Activated T-cell treated with anti-CD3 and anti-CD28 coated beads for 4 hours (primary cell): Measurements from ENCODE around the gene DKK3.
A peak's percentile ranks its signal among the peaks of the same experiment; 100 is the strongest.
"Not testable (repeated sequence)": the region's sequence is repeated elsewhere in the genome, so short reads cannot be mapped to it uniquely, and the experiment has no call there.

Experiments used
- DNase-seq: peaks from one replicate; pipeline ENCODE4 v3.0.0-alpha.2; 2020

DKK3 gene

DNA sequence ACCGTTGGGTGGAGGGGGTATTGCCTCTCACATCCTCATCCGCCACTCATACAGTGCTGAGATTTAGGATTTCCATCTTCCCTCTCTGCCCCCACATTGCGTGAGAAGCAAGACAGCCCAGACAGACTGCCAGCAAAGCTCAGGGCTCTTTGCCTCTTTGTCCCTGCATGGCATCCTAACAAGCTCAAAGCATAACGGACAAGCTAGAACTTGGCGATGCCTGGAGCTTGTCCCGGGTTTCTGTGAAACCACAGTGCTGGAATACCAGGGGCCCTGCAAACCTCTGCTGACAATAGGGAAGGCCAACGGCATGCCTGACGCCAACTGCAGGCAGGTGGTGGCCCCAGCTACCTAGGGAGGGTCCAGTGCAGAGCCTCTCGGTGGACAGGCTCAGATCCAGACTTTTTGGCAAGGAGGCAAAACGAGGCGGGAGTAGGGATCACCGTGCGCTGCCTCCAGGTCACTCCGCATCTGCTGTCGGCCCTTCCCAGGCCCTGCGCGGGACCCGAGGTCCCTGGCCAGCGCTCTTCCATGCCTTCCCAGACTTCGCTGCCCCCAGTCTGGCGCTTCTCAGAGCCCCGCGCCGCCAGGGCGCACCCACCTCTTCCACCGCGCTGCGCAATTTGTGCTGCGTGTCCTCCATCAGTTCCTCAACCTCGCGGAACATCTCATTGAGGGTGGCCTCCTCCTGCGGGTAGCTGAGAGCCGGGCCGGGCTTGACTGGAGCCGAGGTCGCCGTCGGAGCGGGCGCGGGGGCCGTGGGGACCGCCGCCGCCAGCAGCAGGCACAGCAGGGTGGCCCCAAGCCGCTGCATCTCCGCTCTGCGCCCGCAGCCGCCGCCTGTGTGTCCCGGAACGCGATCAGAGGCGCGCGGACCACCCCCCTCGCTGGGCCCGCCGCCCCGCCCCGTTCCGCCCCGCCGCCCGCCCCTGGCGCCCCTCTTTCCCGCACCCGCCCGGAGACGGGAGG, at the start of gene DKK3:
DKK3 (minus strand) TSS at position 858 of the 969 bp plus-strand sequence; CDS start at position 814, 44 bp downstream.
- DNase-seq, result no peak

GRCh38 chr11:12057299-12057980, 49.0 kb upstream of the DKK3 start:
- no peak for DNase-seq

DNA sequence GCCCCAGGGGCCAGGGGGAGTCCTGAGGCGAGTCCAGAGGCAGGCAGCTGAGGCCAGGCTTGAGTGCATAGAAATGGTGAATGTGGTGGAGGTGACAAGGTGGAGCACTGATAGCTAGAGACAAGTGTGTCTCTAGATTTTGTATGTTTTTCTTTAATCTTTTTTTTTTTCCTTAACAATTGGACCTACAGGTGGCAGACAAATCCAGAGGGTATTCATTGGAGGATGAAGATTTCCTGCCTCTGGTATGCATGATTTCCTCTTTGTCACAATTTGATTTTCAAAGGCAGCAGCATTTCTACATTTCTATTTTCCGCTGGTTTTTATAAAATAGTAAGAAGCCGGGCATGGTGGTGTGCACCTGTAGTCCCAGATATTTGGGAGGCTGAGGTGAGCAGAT, 47.7 kb upstream of the DKK3 start:
- DNase-seq, result no peak

DNA sequence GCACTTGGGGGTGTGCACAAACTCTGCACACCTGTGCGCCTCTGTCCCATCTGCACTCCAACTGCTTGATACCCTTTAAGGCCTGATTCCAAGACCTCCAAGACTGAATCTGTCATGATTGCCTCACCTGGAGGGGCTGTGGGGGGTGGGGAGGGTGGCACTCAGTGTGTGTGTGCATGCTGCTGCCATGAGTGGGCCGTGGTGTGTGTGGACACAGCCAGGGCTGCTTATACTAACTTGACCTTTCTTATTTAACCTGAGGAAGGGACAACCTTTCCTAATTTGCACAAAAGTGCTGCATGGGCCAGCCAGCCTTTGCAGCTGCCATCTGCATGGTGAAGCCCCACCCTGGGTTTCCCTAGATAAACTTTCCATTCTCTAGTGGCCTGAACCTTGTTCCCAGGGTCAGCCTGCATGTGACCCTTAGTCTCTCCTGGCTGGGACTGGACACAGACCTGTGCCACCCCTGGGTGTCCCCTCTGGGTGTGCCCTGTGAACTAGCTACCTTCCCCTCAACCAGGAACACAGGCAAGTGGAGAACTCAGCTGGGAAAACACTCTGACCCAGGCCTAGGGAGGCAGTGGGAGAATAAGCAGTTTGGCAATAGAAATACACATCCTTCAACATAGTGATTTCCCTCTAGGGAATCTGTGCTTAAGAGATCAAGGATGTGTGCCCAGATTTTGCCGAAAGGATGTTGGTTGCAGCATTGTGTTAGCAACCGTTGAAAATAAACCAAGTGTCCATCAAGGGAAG, 45.4 kb upstream of the DKK3 start:
- DNase-seq, result no peak

GRCh38 chr11:12052676-12053605, 44.5 kb upstream of the DKK3 start:
- no peak for DNase-seq

DNA sequence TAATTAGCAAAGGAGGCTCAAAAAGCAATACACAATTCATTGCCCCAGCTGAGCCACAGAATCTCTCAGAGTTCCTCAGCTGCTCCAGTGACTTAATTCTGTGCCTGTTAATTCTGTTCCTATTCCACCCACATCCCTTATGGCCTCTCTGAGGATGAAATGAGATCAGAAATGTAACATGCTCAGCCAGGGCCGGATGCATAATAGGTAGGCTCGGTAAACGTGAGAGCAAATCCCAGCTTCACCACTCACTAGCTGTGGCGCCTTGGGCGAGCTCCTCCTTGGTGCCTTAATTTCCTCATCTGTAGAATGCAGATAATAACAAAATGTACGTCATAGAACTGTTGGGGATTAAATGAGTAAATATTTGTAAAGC, 42.8 kb upstream of the DKK3 start:
- no peak for DNase-seq

DNA sequence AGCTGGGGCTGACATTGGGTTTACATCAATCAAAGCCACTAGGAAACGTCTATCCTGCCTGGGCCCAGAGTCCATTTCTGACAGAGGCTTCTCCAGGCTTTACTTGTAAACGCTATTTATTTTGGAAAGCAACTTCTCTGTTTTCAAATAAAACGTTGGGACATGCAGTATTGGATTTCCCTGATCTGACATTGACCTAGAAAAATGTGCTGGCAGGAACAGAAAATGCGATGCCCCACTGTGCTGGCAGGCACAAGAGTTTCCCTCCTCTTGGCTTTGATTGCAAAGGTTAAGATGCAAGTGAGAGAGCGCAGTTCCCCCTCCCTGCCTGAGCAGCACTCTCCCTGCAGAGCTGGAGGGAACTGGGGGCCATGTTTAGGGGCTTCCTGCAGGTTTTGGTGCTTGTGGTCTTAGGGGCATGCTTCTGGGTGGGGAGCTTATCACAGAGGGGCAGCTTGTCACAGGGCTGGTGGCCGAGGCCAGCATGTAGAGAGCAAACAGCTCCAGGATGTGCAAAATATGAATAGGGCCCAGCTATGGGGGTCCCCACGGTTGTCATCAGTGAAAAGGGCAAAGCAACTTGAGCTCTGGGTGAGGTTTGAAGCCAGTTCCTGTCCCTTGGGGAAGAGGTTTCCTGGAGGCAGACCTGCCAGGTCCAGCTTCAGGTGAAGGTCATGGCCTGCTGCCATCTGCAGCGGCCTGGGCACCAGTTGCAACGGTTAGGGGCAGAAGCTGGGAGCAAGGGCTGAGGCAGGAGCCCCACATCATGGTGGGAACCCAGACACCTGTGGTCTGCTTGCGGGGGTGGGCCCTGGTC, 42.3 kb upstream of the DKK3 start:
- no peak for DNase-seq

- DNase-seq, result no peak
These were observed 40.7 kb upstream of the DKK3 start for GRCh38 chr11:12048936-12049790.

- DNase-seq, result no peak
These were observed 38.3 kb upstream of the DKK3 start for GRCh38 chr11:12046636-12047236.

DNA sequence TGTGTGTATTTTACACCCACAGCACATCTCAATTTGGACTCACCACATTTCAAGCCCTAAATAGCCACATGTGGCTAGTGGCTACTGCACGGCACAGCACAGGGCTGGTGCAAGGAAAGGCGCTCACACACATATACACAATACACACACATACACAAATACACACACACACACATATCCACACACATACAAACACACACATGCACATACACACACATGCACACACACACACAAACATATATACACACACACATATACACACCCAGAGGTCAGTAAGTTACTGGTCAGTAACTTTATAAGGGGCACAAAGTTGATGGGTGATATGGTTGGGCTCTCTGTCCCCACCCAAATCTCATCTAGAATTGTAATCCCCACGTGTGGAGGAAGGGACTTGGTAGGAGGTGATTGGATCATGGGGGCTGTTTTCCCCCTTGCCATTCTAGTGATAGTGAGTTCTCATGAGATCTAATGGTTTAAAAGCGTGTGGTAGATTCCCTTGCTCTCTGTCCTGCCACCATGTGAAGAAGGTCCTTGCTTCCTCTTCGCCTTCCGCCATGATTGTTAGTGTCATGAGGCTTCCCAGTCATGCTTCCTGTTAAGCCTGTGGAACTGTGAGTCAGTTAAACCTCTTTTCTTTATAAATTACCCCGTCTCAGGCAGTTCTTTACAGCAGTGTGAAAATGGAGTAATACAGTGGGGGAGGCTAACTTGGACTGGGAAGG, 37.6 kb upstream of the DKK3 start:
- DNase-seq, result no peak

DNA sequence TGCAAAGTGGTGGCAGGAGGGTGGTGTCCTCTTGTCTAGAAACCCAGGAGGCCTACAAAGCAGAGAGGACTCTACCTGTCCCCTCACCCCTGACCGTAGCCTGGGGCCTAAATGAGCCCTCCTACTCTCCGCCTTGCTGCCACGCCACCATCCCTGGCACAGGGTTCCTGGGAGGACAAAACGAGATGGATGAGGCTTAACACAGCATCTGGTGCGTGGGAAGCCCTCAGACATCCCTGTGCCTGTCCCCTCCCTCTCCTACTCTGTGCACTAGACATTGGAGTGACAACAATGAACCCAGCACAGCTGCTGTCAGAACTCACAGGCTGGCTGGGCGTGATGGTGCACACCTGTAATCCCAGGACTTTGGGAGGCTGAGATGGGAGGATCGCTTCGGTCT, 36.4 kb upstream of the DKK3 start:
- DNase-seq, result no peak

DNA sequence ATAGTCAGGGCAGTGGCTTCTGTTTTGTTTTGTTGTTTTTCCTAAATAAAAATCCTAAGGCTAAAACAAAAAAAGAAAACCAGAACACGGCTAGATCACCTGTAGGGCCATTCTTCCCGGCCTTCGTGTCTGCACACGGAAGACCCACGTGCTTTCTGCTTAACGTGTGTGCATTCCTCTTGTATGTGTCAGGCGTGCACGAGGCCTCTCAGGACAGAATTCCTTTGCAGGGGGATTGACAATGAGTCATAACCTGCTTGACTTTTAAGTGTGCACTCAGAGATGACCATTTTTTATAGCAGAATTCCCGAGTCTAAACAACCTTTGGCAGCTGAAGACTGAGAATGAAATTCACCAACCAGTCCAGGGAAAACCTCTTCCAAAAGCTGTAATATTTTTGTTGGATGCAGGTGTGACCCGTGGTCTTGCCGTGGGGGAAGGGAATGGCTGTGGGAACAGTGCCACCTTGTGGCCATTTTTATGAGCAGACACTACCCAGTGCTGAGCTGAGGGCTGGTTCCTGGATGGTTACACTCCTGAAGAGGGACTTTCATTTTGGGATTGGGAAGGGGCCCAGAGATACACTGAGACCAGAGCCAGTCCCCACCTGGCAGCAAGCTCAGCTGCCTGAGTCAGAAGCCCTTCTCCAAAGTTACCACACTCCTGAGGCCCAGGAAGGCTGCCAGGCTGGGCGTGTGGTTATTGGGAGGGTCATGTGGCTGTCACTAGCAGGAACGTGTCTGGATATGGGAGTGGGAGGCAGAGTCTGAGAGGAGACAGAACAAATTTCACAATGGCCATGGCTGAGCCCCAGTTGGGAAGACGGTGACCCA, 35.7 kb upstream of the DKK3 start:
- DNase-seq, result peak; percentile 49

- no peak for DNase-seq
These were observed 34.8 kb upstream of the DKK3 start for GRCh38 chr11:12043221-12043620.

DNA sequence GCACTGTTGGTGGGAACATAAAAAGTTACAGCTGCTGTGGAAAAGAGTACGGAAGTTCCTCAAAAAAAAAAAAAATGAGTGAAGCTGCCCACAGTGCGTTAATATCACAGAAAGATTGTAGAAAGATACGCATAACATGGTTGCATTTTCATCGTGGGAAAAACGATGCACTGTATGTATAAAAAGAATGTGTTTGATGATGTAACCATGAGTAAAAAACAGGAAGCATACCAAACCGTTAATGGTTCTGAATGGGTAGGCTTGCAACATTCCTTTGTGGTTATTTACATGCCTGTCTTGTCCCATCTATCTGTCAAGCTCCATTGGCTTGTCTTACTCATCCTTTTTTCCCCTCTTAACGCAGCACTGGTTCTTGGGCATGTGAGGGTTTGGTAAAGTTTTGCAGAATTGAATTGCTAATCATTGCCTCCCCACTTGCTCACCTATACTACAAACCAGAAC, 33.8 kb upstream of the DKK3 start:
- DNase-seq, result no peak

GRCh38 chr11:12040719-12041118, 32.3 kb upstream of the DKK3 start:
- not testable (repeated sequence) for DNase-seq

DNA sequence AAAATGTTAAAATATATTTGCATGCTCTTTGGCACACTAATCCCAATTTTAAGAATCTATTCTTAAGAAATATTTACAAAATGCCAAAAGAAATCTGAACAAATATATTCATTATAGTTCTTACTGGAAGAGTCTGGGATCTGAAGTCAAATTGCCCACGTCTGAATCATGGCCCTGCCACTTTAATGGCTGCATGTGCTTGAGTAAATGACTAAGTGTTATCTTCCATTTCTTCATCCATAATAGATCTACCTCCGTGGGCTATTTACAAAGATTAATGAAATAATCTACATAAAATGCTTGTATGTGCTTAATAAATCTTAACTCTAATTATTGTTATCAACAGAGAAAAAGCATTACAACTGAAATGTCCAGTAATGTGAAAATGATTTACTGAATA, 24.5 kb upstream of the DKK3 start:
- no peak for DNase-seq

DNA sequence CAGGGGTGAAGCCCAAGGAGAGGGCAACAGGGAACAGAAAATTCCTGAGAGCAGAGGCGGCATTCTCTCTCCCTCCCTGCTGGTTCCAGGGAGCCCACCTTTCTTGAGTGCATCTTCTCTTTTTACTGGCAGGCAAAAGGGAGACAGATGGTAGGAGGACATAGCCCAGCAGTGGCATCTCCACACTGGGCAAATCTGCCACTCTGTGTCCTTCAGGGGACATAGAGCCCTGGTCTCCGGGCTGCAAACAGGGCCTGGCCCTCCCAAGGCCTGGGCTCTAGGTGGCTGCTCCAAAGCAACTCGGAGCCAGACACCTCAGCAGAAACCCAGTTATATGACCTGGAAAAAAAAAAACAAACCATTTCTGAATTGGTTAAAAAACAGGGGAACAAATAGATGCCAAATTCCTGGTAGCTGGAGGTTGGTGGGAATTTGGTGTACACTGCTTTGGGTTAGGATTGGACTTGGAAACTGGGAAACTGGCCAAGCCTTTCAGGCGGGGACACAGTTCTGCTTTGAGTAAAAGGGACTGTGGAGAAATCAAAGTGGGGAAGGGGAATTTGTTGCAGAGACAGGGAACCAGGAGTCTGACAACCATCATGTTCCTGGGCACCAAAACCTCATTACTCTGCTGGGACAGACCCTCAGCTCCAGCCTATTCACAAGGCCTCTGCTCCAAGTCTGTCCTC, 23.6 kb upstream of the DKK3 start:
- DNase-seq, result no peak
